T-helper 2 cell treated with Interferon-gamma antibody and Interleukin-4, amounts not matched to agents 5 μg/mL and 100 μg/mL, for 36 hours (primary cell): ENCODE measurements around the gene NRG2.

Source experiments
- DNase-seq: peaks from one replicate; pipeline ENCODE4 v3.0.0; 2021; ENCODE audit warnings: low spot score
- H3K27ac Mint-ChIP-seq: one replicate; pipeline ENCODE4 v1.8.0; 2021; ENCODE audit warnings: mild to moderate bottlenecking, mixed read lengths
- H3K27me3 Mint-ChIP-seq: one replicate; pipeline ENCODE4 v1.8.0; 2021; ENCODE audit warnings: low read depth, mixed read lengths
- H3K36me3 Mint-ChIP-seq: one replicate; pipeline ENCODE4 v1.8.0; 2021; ENCODE audit warnings: low read depth, mixed read lengths
- H3K4me1 Mint-ChIP-seq: one replicate; pipeline ENCODE4 v1.8.0; 2021; ENCODE audit warnings: low read depth, mixed read lengths
- H3K4me3 Mint-ChIP-seq: one replicate; pipeline ENCODE4 v1.8.0; 2022; ENCODE audit warnings: mild to moderate bottlenecking, moderate library complexity, mixed read lengths
- H3K9me3 Mint-ChIP-seq: one replicate; pipeline ENCODE4 v1.8.0; 2021; ENCODE audit warnings: mixed read lengths

The NRG2 gene

GRCh38 chr5:139951296-139951924 is 91.7 kb downstream of the NRG2 start:
- Mint-ChIP-seq H3K9me3 (no peaks in the 10 kb centered on the region), H3K4me1 (no peaks in the 10 kb centered on the region), H3K27ac (no peak overlapping the region), H3K36me3 (no peaks in the 10 kb centered on the region), H3K27me3 (peaks cover 11% of the 10 kb centered on the region), H3K4me3 (no peak overlapping the region)
- DNase-seq: no peak

DNA sequence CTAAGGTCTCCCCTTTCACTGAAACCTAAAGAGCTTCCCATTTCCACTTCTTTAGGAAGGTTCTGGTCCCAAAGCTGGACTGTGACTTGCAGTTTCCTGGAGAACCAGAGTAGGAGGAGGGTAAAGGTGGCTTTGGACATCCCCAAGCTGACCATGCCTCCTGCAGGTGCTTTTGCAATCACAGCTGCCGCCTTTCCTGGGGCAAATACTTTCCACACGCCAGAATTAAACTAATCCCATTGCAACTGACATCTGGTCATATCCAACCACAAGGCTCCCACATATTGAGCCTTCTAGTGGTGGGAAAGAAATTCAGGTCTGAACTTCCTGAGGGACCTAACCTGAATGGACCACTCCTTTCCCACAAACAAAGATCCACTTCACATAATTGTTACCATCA is 92.7 kb downstream of the NRG2 start:
- H3K4me3 Mint-ChIP-seq: no peak overlapping the region
- no peak overlapping the region for H3K27ac Mint-ChIP-seq
- no peaks in the 10 kb centered on the region for H3K9me3 Mint-ChIP-seq
- H3K36me3 Mint-ChIP-seq: no peaks in the 10 kb centered on the region
- H3K4me1 Mint-ChIP-seq: no peaks in the 10 kb centered on the region
- no peak for DNase-seq
- H3K27me3 Mint-ChIP-seq: peaks cover 17% of the 10 kb centered on the region

GRCh38 chr5:139949710-139950109 is 93.4 kb downstream of the NRG2 start:
- H3K9me3 Mint-ChIP-seq: no peaks in the 10 kb centered on the region
- no peak overlapping the region for H3K4me3 Mint-ChIP-seq
- no peak for DNase-seq
- H3K36me3 Mint-ChIP-seq: no peaks in the 10 kb centered on the region
- H3K4me1 Mint-ChIP-seq: no peaks in the 10 kb centered on the region
- no peak overlapping the region for H3K27ac Mint-ChIP-seq
- H3K27me3 Mint-ChIP-seq: peaks cover 20% of the 10 kb centered on the region

DNA sequence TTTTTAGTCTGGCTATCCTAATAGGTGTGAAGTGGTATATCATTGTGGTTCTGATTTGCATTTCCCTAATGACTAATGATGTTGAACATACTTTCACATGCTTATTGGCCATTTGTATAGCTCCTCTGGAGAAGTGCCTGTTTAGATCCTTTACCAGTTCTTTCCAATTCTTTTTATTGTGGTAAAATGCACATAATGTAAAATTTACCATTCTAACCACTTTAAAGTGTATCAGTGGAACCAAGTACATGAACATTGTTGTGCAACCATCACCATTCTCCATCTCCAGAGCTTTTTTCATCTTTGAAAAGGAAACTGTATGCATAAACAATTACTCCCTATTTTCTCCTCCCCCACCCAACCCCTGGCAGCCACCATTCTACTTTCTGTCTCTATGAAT is 95.4 kb downstream of the NRG2 start:
- H3K9me3 Mint-ChIP-seq: no peaks in the 10 kb centered on the region
- H3K27me3 Mint-ChIP-seq: peaks cover 24% of the 10 kb centered on the region
- DNase-seq: no peak
- H3K36me3 Mint-ChIP-seq: no peaks in the 10 kb centered on the region
- H3K4me3 Mint-ChIP-seq: no peak overlapping the region
- H3K4me1 Mint-ChIP-seq: no peaks in the 10 kb centered on the region
- H3K27ac Mint-ChIP-seq: no peak overlapping the region

GRCh38 chr5:139946440-139946839 is 96.7 kb downstream of the NRG2 start:
- no peak overlapping the region for H3K27ac Mint-ChIP-seq
- H3K36me3 Mint-ChIP-seq: no peaks in the 10 kb centered on the region
- H3K4me3 Mint-ChIP-seq: no peak overlapping the region
- peaks cover 27% of the 10 kb centered on the region for H3K27me3 Mint-ChIP-seq
- H3K9me3 Mint-ChIP-seq: no peaks in the 10 kb centered on the region
- no peak for DNase-seq
- H3K4me1 Mint-ChIP-seq: no peaks in the 10 kb centered on the region

DNA sequence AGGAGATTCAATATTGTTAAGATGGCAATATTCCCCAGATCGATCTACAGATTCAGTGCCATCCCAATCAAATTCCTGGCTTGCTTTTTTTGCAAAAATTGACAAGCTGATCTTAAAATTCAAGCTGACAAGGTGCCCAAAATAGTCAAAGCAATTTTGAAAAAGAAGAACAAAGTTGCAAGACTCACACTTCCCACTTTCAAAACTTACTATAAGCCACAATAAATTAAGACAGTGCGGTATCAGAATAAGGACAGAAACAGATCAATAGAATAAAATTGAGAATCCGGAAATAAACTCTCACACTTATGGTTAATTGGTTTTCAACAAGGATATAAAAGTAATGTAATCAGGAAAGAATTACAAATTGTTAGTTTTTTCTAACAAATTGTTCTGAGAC is 97.1 kb downstream of the NRG2 start:
- no peaks in the 10 kb centered on the region for H3K36me3 Mint-ChIP-seq
- H3K4me1 Mint-ChIP-seq: no peaks in the 10 kb centered on the region
- no peak for DNase-seq
- no peak overlapping the region for H3K4me3 Mint-ChIP-seq
- no peaks in the 10 kb centered on the region for H3K9me3 Mint-ChIP-seq
- H3K27me3 Mint-ChIP-seq: peaks cover 27% of the 10 kb centered on the region
- H3K27ac Mint-ChIP-seq: no peak overlapping the region

DNA sequence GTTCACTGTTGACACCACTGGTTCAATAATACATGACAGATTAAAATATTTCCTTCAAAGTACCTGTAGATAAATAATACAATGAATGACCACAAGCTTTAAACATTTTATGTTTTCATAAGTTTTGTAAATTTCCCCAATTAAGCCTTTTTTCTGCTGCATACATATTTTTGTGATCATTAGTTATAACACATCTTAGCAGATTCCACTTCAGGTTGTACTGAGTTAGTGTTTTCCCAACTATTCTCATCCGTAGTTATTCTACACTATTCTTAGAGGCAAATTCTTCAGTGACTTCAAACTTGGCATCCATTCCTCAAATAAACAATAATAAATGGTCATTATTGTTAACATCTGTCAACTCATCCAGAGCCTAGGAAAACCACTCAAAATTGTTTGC is 100.9 kb downstream of the NRG2 start:
- no peak overlapping the region for H3K27ac Mint-ChIP-seq
- H3K4me3 Mint-ChIP-seq: no peak overlapping the region
- no peak for DNase-seq
- H3K9me3 Mint-ChIP-seq: no peaks in the 10 kb centered on the region
- no peaks in the 10 kb centered on the region for H3K4me1 Mint-ChIP-seq
- H3K27me3 Mint-ChIP-seq: peaks cover 41% of the 10 kb centered on the region
- H3K36me3 Mint-ChIP-seq: no peaks in the 10 kb centered on the region

GRCh38 chr5:139930406-139930805 is 112.7 kb downstream of the NRG2 start:
- H3K4me3 Mint-ChIP-seq: no peak overlapping the region
- no peak for DNase-seq
- no peak overlapping the region for H3K27ac Mint-ChIP-seq
- no peaks in the 10 kb centered on the region for H3K36me3 Mint-ChIP-seq
- H3K9me3 Mint-ChIP-seq: no peaks in the 10 kb centered on the region
- peaks cover 15% of the 10 kb centered on the region for H3K27me3 Mint-ChIP-seq
- no peaks in the 10 kb centered on the region for H3K4me1 Mint-ChIP-seq

DNA sequence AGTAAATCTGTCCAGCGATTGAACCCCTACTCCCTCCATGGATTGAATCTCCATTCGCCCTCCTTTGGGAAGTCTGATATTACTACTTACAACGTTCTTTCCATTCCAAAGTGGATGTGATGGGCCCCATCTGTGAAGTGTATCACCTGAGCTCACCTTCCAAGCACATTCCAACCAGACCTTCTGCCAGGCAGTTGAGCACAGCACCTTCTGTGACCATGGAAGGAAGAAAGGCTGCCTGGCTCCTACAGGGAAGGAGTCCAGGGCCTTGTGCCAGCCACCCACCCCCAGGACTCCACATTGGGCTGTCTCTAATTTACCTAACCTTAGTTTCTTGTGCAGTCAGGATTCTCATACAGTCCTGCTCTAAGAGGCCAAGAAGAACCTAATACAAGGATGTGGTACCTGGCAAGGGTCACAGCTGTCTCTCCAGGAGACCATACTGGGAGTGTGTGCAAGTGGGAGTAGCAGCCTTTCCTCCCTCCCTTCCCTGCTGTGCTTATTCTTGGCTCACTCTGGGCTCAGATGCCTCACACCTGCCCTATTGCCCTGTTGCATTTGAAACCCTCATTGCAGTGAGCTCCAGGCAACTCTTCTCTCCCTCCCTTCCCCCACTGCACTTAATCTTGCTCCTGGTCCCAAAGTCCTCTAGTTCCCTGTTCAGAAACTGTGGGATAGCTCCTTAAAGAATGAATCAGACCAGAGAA is 116.1 kb downstream of the NRG2 start:
- H3K27me3 Mint-ChIP-seq: peaks cover 17% of the 10 kb centered on the region
- H3K4me1 Mint-ChIP-seq: no peaks in the 10 kb centered on the region
- no peak overlapping the region for H3K27ac Mint-ChIP-seq
- H3K9me3 Mint-ChIP-seq: no peaks in the 10 kb centered on the region
- H3K36me3 Mint-ChIP-seq: no peaks in the 10 kb centered on the region
- DNase-seq: no peak
- no peak overlapping the region for H3K4me3 Mint-ChIP-seq

DNA sequence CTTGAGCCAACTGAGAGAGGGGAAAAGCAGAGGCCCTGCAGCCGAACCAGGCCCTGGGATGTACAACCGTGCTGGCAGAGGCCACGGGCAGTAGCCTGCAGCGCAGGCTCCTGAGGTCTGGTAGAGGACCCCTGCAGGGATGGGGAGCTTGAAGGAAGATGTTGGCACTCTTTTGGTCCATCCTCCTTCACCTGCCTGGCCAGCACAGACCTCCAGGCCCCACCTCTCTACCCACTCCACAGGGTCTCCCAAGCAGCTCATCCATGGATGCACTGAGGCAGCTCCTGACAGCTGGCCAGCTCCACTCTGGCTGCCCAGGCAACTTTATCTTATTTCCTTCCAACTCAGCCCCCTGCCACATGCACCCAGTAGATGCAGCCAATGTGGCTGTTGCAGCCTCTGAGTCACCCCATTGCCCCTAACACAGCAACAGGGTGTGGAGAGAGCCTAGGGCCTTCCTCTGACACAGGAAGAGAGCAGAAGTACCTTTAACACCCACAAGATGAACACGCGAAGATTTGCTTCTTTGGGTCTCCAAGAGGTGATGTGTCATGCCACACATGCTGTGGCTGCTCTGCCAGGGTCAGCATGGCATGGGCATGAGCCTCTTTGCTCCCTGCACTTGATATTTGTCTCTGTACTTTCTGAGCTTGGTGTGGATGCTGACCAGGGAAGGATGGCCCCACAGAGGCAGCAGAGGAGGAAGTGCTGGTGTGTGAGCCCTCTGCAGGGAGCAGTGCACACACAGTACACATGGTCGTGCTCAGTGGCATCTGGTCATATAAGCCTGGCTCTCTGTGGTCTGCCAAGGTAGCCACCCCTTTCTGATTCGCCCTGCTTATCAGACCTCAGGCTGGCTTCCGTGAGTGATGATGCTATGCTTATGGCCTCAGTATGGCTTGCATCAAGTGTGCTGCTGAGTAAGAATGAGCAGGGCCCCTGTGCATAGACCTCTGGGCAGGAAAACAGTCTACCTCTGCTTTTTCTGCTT is 117.2 kb downstream of the NRG2 start:
- no peak overlapping the region for H3K4me3 Mint-ChIP-seq
- no peak for DNase-seq
- peaks cover 23% of the 10 kb centered on the region for H3K27me3 Mint-ChIP-seq
- no peaks in the 10 kb centered on the region for H3K36me3 Mint-ChIP-seq
- H3K4me1 Mint-ChIP-seq: no peaks in the 10 kb centered on the region
- no peak overlapping the region for H3K27ac Mint-ChIP-seq
- H3K9me3 Mint-ChIP-seq: no peaks in the 10 kb centered on the region

DNA sequence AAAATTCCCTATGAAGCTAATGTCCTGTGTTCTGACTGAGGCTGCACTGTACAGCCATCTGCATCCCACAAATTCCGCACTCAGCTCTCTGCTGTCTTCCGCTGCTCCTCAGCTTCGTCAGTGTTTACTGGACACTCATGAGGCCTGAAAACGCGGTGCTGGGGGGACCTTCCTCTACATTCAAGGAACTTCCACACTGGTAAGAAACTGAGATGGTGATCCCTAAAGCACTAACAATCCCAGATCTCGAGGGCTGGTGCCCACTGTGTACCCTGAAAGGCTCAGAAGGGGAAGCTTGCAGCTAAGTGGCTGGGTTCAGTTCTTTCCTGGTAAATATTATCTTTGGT is 117.9 kb downstream of the NRG2 start:
- no peak overlapping the region for H3K27ac Mint-ChIP-seq
- no peaks in the 10 kb centered on the region for H3K36me3 Mint-ChIP-seq
- H3K27me3 Mint-ChIP-seq: peaks cover 26% of the 10 kb centered on the region
- H3K4me3 Mint-ChIP-seq: no peak overlapping the region
- no peak for DNase-seq
- no peaks in the 10 kb centered on the region for H3K4me1 Mint-ChIP-seq
- no peaks in the 10 kb centered on the region for H3K9me3 Mint-ChIP-seq

GRCh38 chr5:139924294-139925215 is 118.5 kb downstream of the NRG2 start:
- Mint-ChIP-seq H3K9me3 (no peaks in the 10 kb centered on the region), H3K4me1 (no peaks in the 10 kb centered on the region), H3K36me3 (no peaks in the 10 kb centered on the region), H3K27me3 (peaks cover 24% of the 10 kb centered on the region), H3K4me3 (no peak overlapping the region), H3K27ac (no peak overlapping the region)
- no peak for DNase-seq

DNA sequence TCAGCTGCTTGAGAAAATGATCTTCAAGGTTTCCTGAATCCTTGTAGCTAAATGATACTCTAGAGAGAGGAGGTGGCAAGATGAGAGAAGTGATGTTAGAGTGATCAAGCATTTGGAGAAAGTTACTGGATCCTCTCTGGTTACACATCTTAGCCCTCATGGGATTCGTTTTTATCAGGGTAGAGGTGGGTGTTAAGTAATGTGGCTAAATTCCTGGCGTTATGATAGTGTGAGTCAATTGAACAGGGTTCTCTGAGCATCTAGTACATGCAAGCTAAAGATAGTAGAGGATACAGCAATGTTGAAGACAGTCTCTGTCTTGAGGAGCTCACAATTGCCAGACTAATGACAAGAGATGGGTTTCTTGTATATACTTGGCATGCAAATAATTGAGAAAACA is 123.8 kb downstream of the NRG2 start:
- no peaks in the 10 kb centered on the region for H3K9me3 Mint-ChIP-seq
- H3K36me3 Mint-ChIP-seq: no peaks in the 10 kb centered on the region
- H3K4me1 Mint-ChIP-seq: no peaks in the 10 kb centered on the region
- no peak overlapping the region for H3K27ac Mint-ChIP-seq
- H3K4me3 Mint-ChIP-seq: no peak overlapping the region
- H3K27me3 Mint-ChIP-seq: peaks cover 16% of the 10 kb centered on the region
- DNase-seq: no peak
